Ishikawa (cell line): Measurements from ENCODE around the gene ERGIC1.

Experiments used
- CEBPB ChIP-seq: IDR thresholded peaks from 2 replicates; pipeline ENCODE4 v1.6.1; 2012
- CREB1 ChIP-seq: IDR thresholded peaks from 2 replicates; pipeline ENCODE4 v1.6.1; 2012; ENCODE audit warnings: low read depth
- EGR1 ChIP-seq: IDR thresholded peaks from 2 replicates; pipeline ENCODE4 v1.6.1; 2012
- EP300 ChIP-seq: IDR thresholded peaks from 2 replicates; pipeline ENCODE4 v1.6.1; 2012; ENCODE audit warnings: borderline replicate concordance
- FOXM1 ChIP-seq: IDR thresholded peaks from 2 replicates; pipeline ENCODE4 v1.6.1; 2012; ENCODE audit warnings: low read depth, borderline replicate concordance
- NFIC ChIP-seq: IDR thresholded peaks from 2 replicates; pipeline ENCODE4 v1.6.1; 2012
- RAD21 ChIP-seq: IDR thresholded peaks from 2 replicates; pipeline ENCODE4 v1.6.1; 2012; ENCODE audit warnings: low read depth
- TAF1 ChIP-seq: IDR thresholded peaks from 2 replicates; pipeline ENCODE4 v1.6.1; 2012; ENCODE audit warnings: low read depth, mild to moderate bottlenecking
- TCF12 ChIP-seq: IDR thresholded peaks from 2 replicates; pipeline ENCODE4 v1.6.1; 2012; ENCODE audit warnings: low read depth
- TEAD4 ChIP-seq: IDR thresholded peaks from 2 replicates; pipeline ENCODE4 v1.6.1; 2012
- YY1 ChIP-seq: IDR thresholded peaks from 2 replicates; pipeline ENCODE4 v1.6.1; 2012; ENCODE audit warnings: low read depth
- ZBTB7A ChIP-seq: IDR thresholded peaks from 2 replicates; pipeline ENCODE4 v1.6.1; 2012; ENCODE audit warnings: low read depth
- TF ChIP-seq, protein P1 (sequence below): IDR thresholded peaks from 2 replicates; pipeline ENCODE4 v1.6.1; 2012
- TF ChIP-seq, protein P2 (sequence below): IDR thresholded peaks from 2 replicates; pipeline ENCODE4 v1.6.1; 2012; ENCODE audit warnings: low read depth, mild to moderate bottlenecking
- TF ChIP-seq, protein P3 (sequence below): IDR thresholded peaks from 2 replicates; pipeline ENCODE4 v1.6.1; 2012

Gene ERGIC1

DNA sequence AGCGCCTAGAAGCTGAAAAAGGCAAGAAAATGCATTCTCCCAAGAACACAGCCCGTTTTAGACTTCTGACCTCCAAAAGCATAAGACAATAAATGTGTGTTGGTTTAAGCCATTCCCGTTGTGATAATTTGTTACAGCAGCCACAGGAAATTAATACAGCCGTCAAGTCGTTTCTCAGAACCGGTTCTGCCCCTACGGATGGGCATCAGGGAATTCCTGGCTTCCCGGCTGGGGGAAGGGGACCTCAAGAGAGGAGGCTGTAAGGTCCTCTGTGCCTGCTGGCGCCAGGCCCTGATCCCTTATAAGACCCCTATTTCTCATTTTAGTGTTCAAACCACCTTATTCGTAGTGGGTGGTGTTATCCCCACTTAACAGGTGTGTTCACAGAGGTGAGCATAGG is 74.6 kb downstream of the ERGIC1 start:
- TF ChIP-seq CEBPB (no peak), RAD21 (no peak)

DNA sequence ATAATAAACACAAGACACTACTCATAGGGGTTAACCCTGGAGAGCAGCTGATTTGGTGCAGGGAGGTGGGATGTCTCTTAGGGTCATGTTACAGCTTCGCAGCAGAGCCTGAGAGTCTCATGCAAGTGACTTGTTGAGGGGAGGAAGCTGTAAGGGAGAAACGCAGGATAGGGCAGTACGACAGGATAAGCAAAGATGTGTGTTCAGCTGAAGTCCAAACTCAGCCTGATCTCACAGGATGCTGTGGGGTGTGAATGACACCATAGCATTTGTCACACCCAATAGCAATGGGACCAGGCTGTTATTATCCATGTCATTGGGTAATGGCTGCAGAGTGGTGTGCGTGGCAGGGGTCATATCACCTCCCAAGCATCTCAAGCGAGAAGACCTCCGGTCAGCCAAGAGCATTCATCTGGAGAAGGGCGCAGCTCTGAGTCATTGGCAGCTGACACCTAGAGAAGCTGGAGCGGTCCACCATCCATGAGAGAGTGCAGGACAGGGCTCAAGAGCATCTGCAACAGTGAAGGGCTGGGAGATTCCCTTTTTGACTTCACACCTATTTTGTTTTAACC is 76.0 kb downstream of the ERGIC1 start:
- TF ChIP-seq YY1, result no peak
- TF ChIP-seq, protein P1, sequence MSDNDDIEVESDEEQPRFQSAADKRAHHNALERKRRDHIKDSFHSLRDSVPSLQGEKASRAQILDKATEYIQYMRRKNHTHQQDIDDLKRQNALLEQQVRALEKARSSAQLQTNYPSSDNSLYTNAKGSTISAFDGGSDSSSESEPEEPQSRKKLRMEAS, result no peak
- no peak for TF ChIP-seq CEBPB
- no peak for TF ChIP-seq ZBTB7A
- TF ChIP-seq NFIC, result no peak
- TF ChIP-seq EGR1, result no peak
- no peak for TF ChIP-seq CREB1
- TF ChIP-seq, protein P2, sequence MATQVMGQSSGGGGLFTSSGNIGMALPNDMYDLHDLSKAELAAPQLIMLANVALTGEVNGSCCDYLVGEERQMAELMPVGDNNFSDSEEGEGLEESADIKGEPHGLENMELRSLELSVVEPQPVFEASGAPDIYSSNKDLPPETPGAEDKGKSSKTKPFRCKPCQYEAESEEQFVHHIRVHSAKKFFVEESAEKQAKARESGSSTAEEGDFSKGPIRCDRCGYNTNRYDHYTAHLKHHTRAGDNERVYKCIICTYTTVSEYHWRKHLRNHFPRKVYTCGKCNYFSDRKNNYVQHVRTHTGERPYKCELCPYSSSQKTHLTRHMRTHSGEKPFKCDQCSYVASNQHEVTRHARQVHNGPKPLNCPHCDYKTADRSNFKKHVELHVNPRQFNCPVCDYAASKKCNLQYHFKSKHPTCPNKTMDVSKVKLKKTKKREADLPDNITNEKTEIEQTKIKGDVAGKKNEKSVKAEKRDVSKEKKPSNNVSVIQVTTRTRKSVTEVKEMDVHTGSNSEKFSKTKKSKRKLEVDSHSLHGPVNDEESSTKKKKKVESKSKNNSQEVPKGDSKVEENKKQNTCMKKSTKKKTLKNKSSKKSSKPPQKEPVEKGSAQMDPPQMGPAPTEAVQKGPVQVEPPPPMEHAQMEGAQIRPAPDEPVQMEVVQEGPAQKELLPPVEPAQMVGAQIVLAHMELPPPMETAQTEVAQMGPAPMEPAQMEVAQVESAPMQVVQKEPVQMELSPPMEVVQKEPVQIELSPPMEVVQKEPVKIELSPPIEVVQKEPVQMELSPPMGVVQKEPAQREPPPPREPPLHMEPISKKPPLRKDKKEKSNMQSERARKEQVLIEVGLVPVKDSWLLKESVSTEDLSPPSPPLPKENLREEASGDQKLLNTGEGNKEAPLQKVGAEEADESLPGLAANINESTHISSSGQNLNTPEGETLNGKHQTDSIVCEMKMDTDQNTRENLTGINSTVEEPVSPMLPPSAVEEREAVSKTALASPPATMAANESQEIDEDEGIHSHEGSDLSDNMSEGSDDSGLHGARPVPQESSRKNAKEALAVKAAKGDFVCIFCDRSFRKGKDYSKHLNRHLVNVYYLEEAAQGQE, result no peak
- no peak for TF ChIP-seq TCF12
- TF ChIP-seq EP300, result no peak
- TF ChIP-seq FOXM1, result no peak
- no peak for TF ChIP-seq TEAD4
- TF ChIP-seq TAF1, result no peak
- no peak for TF ChIP-seq RAD21

DNA sequence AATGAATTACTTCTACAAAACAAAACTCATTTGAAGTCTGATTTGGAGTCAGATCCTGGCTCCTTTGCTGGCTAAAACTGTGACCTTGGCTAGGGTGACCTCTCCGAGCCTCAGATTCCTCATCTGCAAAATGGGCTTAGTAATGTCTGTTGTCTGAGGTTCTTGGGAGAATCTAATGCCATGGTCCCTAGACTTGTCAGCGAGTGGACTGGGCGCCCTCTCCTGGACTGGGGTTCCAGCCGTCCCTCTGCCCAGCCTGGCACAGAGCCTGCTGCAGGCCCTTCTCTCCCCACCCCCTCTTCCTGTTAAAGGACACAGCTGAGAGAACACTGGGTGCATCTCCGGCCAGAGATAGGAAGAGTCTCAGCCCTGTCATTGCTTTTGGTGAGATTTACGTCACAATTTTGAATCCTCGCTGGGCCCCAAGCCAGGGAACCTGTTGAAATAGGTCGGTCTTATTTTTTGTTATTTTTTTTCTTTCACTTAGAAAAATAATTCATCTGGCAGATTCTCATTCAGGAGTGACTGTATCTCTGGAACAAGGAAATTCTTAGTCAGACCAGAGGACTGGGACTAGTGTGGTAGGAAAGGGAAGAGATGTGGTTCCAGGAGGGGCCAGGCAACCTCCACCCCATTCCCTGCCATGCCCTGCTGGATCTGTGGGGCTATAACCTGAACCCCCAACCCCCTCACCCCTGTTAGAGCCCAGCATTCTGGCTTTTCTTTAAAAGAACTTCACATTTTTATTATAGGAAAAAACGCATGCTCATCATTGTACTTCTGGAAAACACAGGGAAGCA is 77.0 kb downstream of the ERGIC1 start:
- TF ChIP-seq RAD21 (peak; percentile 45), EGR1 (no peak), FOXM1 (no peak), TCF12 (no peak), CEBPB (no peak), YY1 (no peak), CREB1 (no peak), TEAD4 (no peak), EP300 (no peak), NFIC (peak; percentile 12; the same call in 1 of the 2 replicates), TAF1 (no peak), ZBTB7A (no peak)
- TF ChIP-seq, protein P1, result no peak
- TF ChIP-seq, protein P2, result no peak
- TF ChIP-seq, protein P3, sequence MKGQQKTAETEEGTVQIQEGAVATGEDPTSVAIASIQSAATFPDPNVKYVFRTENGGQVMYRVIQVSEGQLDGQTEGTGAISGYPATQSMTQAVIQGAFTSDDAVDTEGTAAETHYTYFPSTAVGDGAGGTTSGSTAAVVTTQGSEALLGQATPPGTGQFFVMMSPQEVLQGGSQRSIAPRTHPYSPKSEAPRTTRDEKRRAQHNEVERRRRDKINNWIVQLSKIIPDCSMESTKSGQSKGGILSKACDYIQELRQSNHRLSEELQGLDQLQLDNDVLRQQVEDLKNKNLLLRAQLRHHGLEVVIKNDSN, result no peak

DNA sequence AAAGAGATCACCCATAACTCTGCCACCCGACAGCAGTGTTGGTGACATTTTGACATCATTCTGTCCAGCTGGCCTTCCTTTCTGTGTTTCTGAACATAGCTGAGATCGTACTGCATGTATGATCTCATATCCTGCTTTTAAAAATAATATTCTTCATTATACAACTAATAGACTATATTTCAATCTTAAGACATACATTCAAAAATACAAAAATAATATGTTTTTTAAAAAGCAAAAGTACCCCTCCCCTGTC is 77.5 kb downstream of the ERGIC1 start:
- TF ChIP-seq, protein P1, result no peak
- no peak for TF ChIP-seq CEBPB
- TF ChIP-seq, protein P3, result no peak
- no peak for TF ChIP-seq CREB1
- TF ChIP-seq FOXM1, result no peak
- TF ChIP-seq, protein P2, result no peak
- TF ChIP-seq EP300, result no peak
- TF ChIP-seq ZBTB7A, result no peak
- no peak for TF ChIP-seq TCF12
- no peak for TF ChIP-seq NFIC
- no peak for TF ChIP-seq YY1
- TF ChIP-seq EGR1, result no peak
- TF ChIP-seq RAD21, result no peak
- no peak for TF ChIP-seq TEAD4
- no peak for TF ChIP-seq TAF1
